ENCODE data around the gene ULK3.

The ULK3 gene

GRCh38 chr15:74833376-74834107, 9.4 kb downstream of the ULK3 start:
- H3K36me3 ChIP-seq (ENCODE audit: control insufficient read depth, insufficient read depth, low read length) = peaks cover 2% of the 10 kb centered on the region
- no peak overlapping the region for H3K4me3 ChIP-seq (ENCODE audit: low read length)
- no peaks in the 10 kb centered on the region for H3K27me3 ChIP-seq (ENCODE audit: control insufficient read depth, insufficient read depth, low read length)
- no peaks in the 10 kb centered on the region for H3K4me1 ChIP-seq (ENCODE audit: control insufficient read depth, insufficient read depth, low read length)
- no peak overlapping the region for H3K9ac ChIP-seq (ENCODE audit: low read length)
- H3K27ac ChIP-seq (ENCODE audit: low read depth, low read length) = no peak overlapping the region

DNA sequence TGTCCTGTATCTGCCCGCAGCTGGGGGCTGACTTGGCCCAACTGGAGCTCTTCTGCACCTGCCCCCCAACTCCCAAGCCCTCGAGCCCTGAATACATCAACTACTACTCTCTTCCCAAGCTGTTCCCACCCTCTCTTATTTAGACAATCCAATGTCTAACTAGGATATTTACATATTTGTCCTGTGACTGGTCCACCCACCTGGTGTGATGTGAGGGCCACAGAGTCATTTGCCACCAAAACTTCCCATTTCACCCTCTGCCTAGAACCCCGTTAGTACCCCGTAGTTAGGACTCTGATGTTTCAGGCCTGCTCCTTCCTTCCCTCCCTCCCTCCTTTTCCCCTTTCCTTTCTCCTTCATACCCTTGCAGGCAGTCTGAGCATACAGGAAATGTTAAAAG, 10.1 kb downstream of the ULK3 start:
- Histone ChIP-seq H3K36me3 (ENCODE audit: control insufficient read depth, insufficient read depth, low read length) (no peaks in the 10 kb centered on the region), H3K27me3 (ENCODE audit: control insufficient read depth, insufficient read depth, low read length) (no peaks in the 10 kb centered on the region), H3K9ac (ENCODE audit: low read length) (no peak overlapping the region), H3K4me3 (ENCODE audit: low read length) (no peak overlapping the region), H3K4me1 (ENCODE audit: control insufficient read depth, insufficient read depth, low read length) (no peaks in the 10 kb centered on the region), H3K27ac (ENCODE audit: low read depth, low read length) (no peak overlapping the region)

DNA sequence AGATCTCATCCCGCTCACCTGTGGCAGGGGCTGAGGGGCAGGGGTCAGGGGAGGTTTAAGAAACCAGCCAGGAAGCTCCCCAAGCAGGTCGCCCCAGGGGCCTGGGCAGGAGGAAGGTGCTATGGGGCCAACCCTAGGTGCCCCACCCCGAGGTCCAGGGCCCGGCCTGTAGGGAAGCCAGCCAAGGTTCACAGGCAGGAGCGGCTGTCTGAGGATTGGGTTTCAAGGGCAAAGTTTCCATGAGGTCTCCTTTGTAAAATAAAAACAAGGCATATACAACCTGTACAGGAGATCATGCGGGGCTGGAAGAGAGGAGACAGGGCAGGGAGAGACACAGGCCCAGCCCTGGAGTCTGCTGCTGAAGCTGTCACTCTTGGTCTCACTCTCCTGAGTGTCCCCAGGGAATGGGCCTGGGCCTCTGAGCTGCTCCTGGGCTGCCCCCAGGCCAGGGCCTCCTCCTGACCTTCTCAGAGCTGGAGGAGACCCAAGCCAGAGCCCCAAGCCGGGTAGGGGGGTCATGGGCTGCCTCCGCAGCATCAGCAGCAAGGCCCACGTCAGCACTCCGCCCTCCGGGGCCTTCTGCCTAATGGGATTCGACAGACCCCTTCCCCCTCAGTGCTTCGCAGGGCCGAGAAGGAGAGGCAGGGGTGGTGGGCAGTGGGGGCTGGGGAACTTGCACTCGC, 11.0 kb downstream of the ULK3 start:
- H3K27ac ChIP-seq (ENCODE audit: low read depth, low read length) = no peak overlapping the region
- no peaks in the 10 kb centered on the region for H3K27me3 ChIP-seq (ENCODE audit: control insufficient read depth, insufficient read depth, low read length)
- no peak overlapping the region for H3K9ac ChIP-seq (ENCODE audit: low read length)
- H3K36me3 ChIP-seq (ENCODE audit: control insufficient read depth, insufficient read depth, low read length) = no peaks in the 10 kb centered on the region
- H3K4me3 ChIP-seq (ENCODE audit: low read length) = no peak overlapping the region
- H3K4me1 ChIP-seq (ENCODE audit: control insufficient read depth, insufficient read depth, low read length) = no peaks in the 10 kb centered on the region

DNA sequence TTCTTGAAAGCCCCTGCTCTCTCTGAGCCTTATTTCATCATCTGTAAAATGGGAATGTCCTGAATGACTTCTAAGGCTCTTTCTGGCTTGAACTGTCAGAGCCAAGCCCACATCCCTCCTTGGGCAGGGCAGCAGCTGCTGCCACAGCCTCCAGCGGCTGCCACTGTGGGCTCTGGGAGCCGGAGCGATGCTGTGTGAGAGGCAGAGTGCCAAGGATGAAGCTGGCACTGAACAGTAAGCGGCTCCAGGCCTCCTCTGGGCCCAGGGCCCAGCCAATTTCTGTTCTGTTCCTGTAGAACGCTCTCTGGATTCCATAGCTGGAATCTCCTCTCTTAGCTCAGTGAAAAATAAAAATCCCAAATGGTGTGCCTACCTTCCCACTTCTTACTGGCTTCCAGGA, 12.1 kb downstream of the ULK3 start:
- Histone ChIP-seq H3K9ac (ENCODE audit: low read length) (no peak overlapping the region), H3K27me3 (ENCODE audit: control insufficient read depth, insufficient read depth, low read length) (peaks cover 3% of the 10 kb centered on the region), H3K4me1 (ENCODE audit: control insufficient read depth, insufficient read depth, low read length) (no peaks in the 10 kb centered on the region), H3K36me3 (ENCODE audit: control insufficient read depth, insufficient read depth, low read length) (no peaks in the 10 kb centered on the region), H3K27ac (ENCODE audit: low read depth, low read length) (peak overlapping the region; percentile 45), H3K4me3 (ENCODE audit: low read length) (no peak overlapping the region)

DNA sequence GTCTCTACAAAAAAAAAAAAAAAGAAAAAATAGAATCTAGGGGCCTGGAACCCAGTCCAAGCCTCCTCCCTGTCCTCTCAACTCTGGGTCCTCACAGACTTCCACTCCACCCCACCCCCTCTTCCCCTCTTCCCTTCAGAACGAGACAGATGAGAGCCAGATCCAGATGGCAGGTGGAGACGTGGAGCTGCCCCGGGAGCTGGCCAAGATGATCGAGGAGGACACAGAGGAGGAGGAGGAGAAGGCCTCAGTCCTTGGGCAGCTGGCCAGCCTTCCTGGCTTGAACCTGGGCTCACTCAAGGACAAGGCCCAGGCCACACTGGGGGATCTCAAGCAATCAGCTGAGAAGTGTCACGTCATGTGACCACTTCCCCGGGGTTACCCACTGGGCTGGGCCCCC, 13.0 kb downstream of the ULK3 start:
- no peak overlapping the region for H3K4me3 ChIP-seq (ENCODE audit: low read length)
- no peak overlapping the region for H3K27ac ChIP-seq (ENCODE audit: low read depth, low read length)
- H3K36me3 ChIP-seq (ENCODE audit: control insufficient read depth, insufficient read depth, low read length) = no peaks in the 10 kb centered on the region
- H3K27me3 ChIP-seq (ENCODE audit: control insufficient read depth, insufficient read depth, low read length) = peaks cover 3% of the 10 kb centered on the region
- H3K9ac ChIP-seq (ENCODE audit: low read length) = no peak overlapping the region
- no peaks in the 10 kb centered on the region for H3K4me1 ChIP-seq (ENCODE audit: control insufficient read depth, insufficient read depth, low read length)

DNA sequence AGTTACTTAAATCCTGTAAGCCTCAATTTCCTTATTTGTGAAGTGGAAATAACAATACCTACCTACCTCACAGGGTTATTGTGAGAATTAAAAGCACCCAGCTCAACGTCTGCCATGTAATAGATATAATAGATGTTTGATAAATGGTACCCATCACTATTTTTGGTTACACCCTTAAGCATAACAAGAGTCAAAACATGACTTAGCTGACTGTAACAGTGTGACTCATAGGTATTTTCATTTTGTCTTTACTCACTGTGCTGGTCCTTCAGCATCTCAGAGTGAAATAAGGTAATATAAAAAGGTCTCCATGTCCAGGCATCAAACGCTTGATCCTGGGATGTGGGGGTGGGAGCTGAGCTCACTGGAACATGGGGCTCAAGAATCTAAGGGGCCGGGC, 13.5 kb downstream of the ULK3 start:
- no peak overlapping the region for H3K27ac ChIP-seq (ENCODE audit: low read depth, low read length)
- H3K27me3 ChIP-seq (ENCODE audit: control insufficient read depth, insufficient read depth, low read length) = peaks cover 3% of the 10 kb centered on the region

DNA sequence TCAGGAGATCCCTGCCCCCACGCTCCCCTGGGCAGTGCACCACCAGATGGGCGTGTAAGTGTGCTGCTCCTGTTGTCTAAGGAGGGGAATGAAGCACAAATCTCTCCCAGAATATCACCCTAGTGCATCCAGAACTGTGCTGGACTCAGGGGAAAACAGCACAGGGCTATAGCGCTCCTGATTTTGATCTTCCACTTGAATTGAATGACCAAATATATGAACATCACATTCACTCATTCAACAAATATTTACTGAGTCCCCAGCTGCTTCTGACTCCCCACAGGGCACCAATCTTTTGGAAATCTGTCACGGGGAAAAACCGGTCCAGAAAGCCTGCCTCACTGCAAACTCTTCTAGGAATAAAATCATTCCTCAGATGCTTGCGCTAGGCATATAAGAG, 14.1 kb downstream of the ULK3 start:
- Histone ChIP-seq H3K9ac (ENCODE audit: low read length) (no peak overlapping the region), H3K4me3 (ENCODE audit: low read length) (no peak overlapping the region), H3K27ac (ENCODE audit: low read depth, low read length) (no peak overlapping the region), H3K36me3 (ENCODE audit: control insufficient read depth, insufficient read depth, low read length) (no peaks in the 10 kb centered on the region), H3K4me1 (ENCODE audit: control insufficient read depth, insufficient read depth, low read length) (no peaks in the 10 kb centered on the region), H3K27me3 (ENCODE audit: control insufficient read depth, insufficient read depth, low read length) (peaks cover 3% of the 10 kb centered on the region)

More for the DNA sequence above, 13.5 kb downstream of the ULK3 start:
- Histone ChIP-seq H3K36me3 (ENCODE audit: control insufficient read depth, insufficient read depth, low read length) (no peaks in the 10 kb centered on the region), H3K9ac (ENCODE audit: low read length) (no peak overlapping the region), H3K4me1 (ENCODE audit: control insufficient read depth, insufficient read depth, low read length) (no peaks in the 10 kb centered on the region), H3K4me3 (ENCODE audit: low read length) (no peak overlapping the region)

DNA sequence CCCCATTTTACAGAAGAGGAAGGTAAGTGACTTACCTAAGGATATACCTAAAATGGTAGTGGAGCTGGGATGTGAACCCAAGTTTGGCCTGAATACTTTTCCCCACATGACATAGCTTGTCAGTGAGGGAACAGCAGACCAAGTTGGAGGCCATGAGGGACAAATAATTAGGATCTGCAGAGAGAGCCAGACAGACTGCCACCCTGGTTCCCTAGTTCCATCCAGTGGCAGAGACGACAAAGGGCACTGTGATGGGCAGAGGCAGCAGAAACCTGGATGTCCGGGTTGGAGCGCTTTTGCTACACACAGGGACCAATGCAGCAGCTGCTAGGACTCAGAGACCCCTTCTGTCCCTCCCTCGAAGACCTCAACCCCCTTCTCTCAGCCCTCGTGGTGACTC, 15.3 kb downstream of the ULK3 start:
- peaks cover 3% of the 10 kb centered on the region for H3K27me3 ChIP-seq (ENCODE audit: control insufficient read depth, insufficient read depth, low read length)
- H3K36me3 ChIP-seq (ENCODE audit: control insufficient read depth, insufficient read depth, low read length) = no peaks in the 10 kb centered on the region
- H3K9ac ChIP-seq (ENCODE audit: low read length) = no peak overlapping the region

DNA sequence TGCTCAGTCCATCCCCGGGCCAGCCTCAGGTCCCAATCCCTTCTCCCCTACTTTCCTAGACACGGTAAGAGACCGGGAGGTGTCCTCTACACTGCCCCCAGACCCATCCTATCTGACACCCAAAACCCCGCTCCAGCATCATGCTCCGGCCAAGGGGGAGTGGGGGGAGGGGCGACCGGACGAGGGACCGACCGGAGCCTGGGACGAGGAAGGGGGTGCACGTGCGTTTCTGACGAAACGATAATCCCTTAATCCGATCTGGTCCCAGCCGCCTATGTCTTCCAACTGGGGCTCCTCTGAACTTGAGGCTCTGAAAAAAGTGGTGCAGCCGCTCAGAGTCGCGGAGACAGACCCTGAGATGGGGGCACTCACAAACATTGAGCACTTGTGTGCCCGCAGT, 16.0 kb downstream of the ULK3 start:
- Histone ChIP-seq H3K27ac (ENCODE audit: low read depth, low read length) (no peak overlapping the region), H3K36me3 (ENCODE audit: control insufficient read depth, insufficient read depth, low read length) (no peaks in the 10 kb centered on the region), H3K27me3 (ENCODE audit: control insufficient read depth, insufficient read depth, low read length) (peaks cover 3% of the 10 kb centered on the region), H3K4me1 (ENCODE audit: control insufficient read depth, insufficient read depth, low read length) (no peaks in the 10 kb centered on the region), H3K4me3 (ENCODE audit: low read length) (no peak overlapping the region), H3K9ac (ENCODE audit: low read length) (no peak overlapping the region)

More for the DNA sequence above, 15.3 kb downstream of the ULK3 start:
- no peaks in the 10 kb centered on the region for H3K4me1 ChIP-seq (ENCODE audit: control insufficient read depth, insufficient read depth, low read length)
- H3K27ac ChIP-seq (ENCODE audit: low read depth, low read length) = no peak overlapping the region
- H3K4me3 ChIP-seq (ENCODE audit: low read length) = no peak overlapping the region

- H3K4me3 ChIP-seq (ENCODE audit: low read length) = no peak within 1 kb of the TSS
- no peak within 1 kb of the TSS for H3K27ac ChIP-seq (ENCODE audit: low read depth, low read length)
- H3K9ac ChIP-seq (ENCODE audit: low read length) = no peak within 1 kb of the TSS
- H3K36me3 ChIP-seq (ENCODE audit: control insufficient read depth, insufficient read depth, low read length) = no peaks in the 10 kb centered on the region
- H3K4me1 ChIP-seq (ENCODE audit: control insufficient read depth, insufficient read depth, low read length) = no peaks in the 10 kb centered on the region
- peaks cover 3% of the 10 kb centered on the region for H3K27me3 ChIP-seq (ENCODE audit: control insufficient read depth, insufficient read depth, low read length)
Observed at GRCh38 chr15:74826364-74826819, 16.6 kb downstream of the ULK3 start, which contains the start of gene CPLX3. Gene CPLX3 (plus strand): TSS chr15:74826627. CDS start chr15:74826704, 77 bp downstream.

DNA sequence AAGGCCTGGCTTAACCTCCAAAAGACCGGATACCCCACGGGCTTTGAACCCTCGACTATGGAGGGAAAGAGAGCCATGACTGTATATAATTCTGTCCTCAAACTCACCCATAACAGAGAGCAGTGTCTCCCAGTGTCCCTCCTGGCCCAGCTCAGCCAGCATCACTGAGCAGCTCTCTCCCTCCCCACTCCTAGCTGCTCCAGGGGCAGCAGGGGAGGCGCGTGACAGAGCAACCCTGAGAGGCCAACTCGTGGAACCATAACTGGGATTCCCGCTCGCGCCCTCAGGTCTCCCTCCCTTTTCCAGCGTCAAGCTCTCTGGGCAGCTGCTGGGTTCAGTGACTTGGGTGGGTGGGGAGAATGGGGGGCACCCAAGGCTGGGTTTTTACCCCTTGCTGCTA, 17.1 kb downstream of the ULK3 start:
- Histone ChIP-seq H3K9ac (ENCODE audit: low read length) (no peak overlapping the region), H3K36me3 (ENCODE audit: control insufficient read depth, insufficient read depth, low read length) (no peaks in the 10 kb centered on the region), H3K27ac (ENCODE audit: low read depth, low read length) (no peak overlapping the region), H3K4me1 (ENCODE audit: control insufficient read depth, insufficient read depth, low read length) (no peaks in the 10 kb centered on the region), H3K27me3 (ENCODE audit: control insufficient read depth, insufficient read depth, low read length) (peaks cover 3% of the 10 kb centered on the region), H3K4me3 (ENCODE audit: low read length) (no peak overlapping the region)

GRCh38 chr15:74824976-74825375, 18.0 kb downstream of the ULK3 start:
- Histone ChIP-seq H3K4me1 (ENCODE audit: control insufficient read depth, insufficient read depth, low read length) (no peaks in the 10 kb centered on the region), H3K27me3 (ENCODE audit: control insufficient read depth, insufficient read depth, low read length) (peaks cover 3% of the 10 kb centered on the region), H3K9ac (ENCODE audit: low read length) (no peak overlapping the region), H3K27ac (ENCODE audit: low read depth, low read length) (no peak overlapping the region), H3K4me3 (ENCODE audit: low read length) (no peak overlapping the region), H3K36me3 (ENCODE audit: control insufficient read depth, insufficient read depth, low read length) (no peaks in the 10 kb centered on the region)

GRCh38 chr15:74823324-74823723, 19.6 kb downstream of the ULK3 start:
- Histone ChIP-seq H3K36me3 (ENCODE audit: control insufficient read depth, insufficient read depth, low read length) (no peaks in the 10 kb centered on the region), H3K27ac (ENCODE audit: low read depth, low read length) (no peak overlapping the region), H3K27me3 (ENCODE audit: control insufficient read depth, insufficient read depth, low read length) (peaks cover 3% of the 10 kb centered on the region), H3K4me1 (ENCODE audit: control insufficient read depth, insufficient read depth, low read length) (no peaks in the 10 kb centered on the region), H3K4me3 (ENCODE audit: low read length) (no peak overlapping the region), H3K9ac (ENCODE audit: low read length) (no peak overlapping the region)
